ENCODE results near the gene SLC25A26.
"Not testable (repeated sequence)": the region's sequence is repeated elsewhere in the genome, so short reads cannot be mapped to it uniquely, and the experiment has no call there.

SLC25A26 gene

GRCh38 chr3:66306991-66307390 is 86.2 kb downstream of the SLC25A26 start:
- H3K4me1 ChIP-seq (ENCODE audit: control insufficient read depth, insufficient read depth, low read length); H3K9ac ChIP-seq (ENCODE audit: low read length in 2 of 2); H3K27me3 ChIP-seq (ENCODE audit: control insufficient read depth in 1 of 2, insufficient read depth in 2 of 2, low read length in 2 of 2); H3K27ac ChIP-seq (ENCODE audit: low read length); H3K36me3 ChIP-seq (ENCODE audit: control insufficient read depth in 2 of 2, insufficient read depth in 2 of 2, low read length in 2 of 2); H3K9me3 ChIP-seq (ENCODE audit: control insufficient read depth in 2 of 2, low read length in 2 of 2); H3K4me3 ChIP-seq (ENCODE audit: low read length in 2 of 2): not testable (repeated sequence)

- no peaks in the 10 kb centered on the region for H3K27me3 ChIP-seq (ENCODE audit: control insufficient read depth in 1 of 2, insufficient read depth in 2 of 2, low read length in 2 of 2)
- H3K4me3 ChIP-seq (ENCODE audit: low read length in 2 of 2), result no peak overlapping the region
- no peaks in the 10 kb centered on the region for H3K4me1 ChIP-seq (ENCODE audit: control insufficient read depth, insufficient read depth, low read length)
- H3K9me3 ChIP-seq (ENCODE audit: control insufficient read depth in 2 of 2, low read length in 2 of 2), result no peaks in the 10 kb centered on the region
- H3K36me3 ChIP-seq (ENCODE audit: control insufficient read depth in 2 of 2, insufficient read depth in 2 of 2, low read length in 2 of 2), result no peaks in the 10 kb centered on the region
- no peak overlapping the region for H3K9ac ChIP-seq (ENCODE audit: low read length in 2 of 2)
- no peak overlapping the region for H3K27ac ChIP-seq (ENCODE audit: low read length)
Observed at GRCh38 chr3:66312039-66312438, 91.2 kb downstream of the SLC25A26 start.

- Histone ChIP-seq H3K27ac (ENCODE audit: low read length) (no peak overlapping the region), H3K4me3 (ENCODE audit: low read length in 2 of 2) (no peak overlapping the region), H3K9me3 (ENCODE audit: control insufficient read depth in 2 of 2, low read length in 2 of 2) (no peaks in the 10 kb centered on the region), H3K36me3 (ENCODE audit: control insufficient read depth in 2 of 2, insufficient read depth in 2 of 2, low read length in 2 of 2) (no peaks in the 10 kb centered on the region), H3K4me1 (ENCODE audit: control insufficient read depth, insufficient read depth, low read length) (no peaks in the 10 kb centered on the region), H3K9ac (ENCODE audit: low read length in 2 of 2) (no peak overlapping the region), H3K27me3 (ENCODE audit: control insufficient read depth in 1 of 2, insufficient read depth in 2 of 2, low read length in 2 of 2) (no peaks in the 10 kb centered on the region)
Observed at GRCh38 chr3:66314455-66314854, 93.7 kb downstream of the SLC25A26 start.

DNA sequence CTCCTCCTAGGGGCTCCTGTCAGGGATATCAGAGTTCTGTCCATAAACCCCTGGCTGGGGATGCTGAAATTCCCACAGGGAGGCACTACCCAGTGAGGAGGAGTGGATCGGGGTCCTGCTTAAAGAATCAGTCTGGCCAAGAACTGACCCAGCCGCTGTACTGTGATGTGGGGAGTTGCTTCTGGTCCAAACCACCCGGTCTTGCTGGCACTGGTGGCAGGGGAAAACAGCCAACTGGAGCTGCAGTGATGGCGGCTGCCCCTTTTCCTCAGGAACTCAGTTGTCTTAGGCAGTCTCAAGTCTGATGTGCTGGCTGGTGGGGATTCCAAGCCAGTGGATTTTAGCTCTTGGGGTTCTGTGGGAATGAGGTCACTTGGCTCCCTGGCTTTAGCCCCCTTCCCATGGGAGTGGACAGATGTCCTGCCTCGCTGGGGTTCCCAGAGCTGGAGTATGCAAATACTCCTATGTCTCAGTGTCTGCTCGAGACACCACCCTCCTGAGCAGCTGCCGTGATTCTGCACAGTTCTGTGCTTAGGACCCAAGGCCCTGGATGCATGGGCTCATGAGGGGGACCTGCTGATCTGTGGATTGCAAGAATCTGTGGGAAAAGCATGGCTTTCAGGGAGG is 97.1 kb downstream of the SLC25A26 start:
- Histone ChIP-seq H3K9me3 (ENCODE audit: control insufficient read depth in 2 of 2, low read length in 2 of 2) (no peaks in the 10 kb centered on the region), H3K27me3 (ENCODE audit: control insufficient read depth in 1 of 2, insufficient read depth in 2 of 2, low read length in 2 of 2) (no peaks in the 10 kb centered on the region), H3K4me3 (ENCODE audit: low read length in 2 of 2) (no peak overlapping the region), H3K27ac (ENCODE audit: low read length) (no peak overlapping the region), H3K9ac (ENCODE audit: low read length in 2 of 2) (no peak overlapping the region), H3K36me3 (ENCODE audit: control insufficient read depth in 2 of 2, insufficient read depth in 2 of 2, low read length in 2 of 2) (no peaks in the 10 kb centered on the region), H3K4me1 (ENCODE audit: control insufficient read depth, insufficient read depth, low read length) (no peaks in the 10 kb centered on the region)

- Histone ChIP-seq H3K27ac (ENCODE audit: low read length) (no peak overlapping the region), H3K4me1 (ENCODE audit: control insufficient read depth, insufficient read depth, low read length) (peaks cover 3% of the 10 kb centered on the region), H3K4me3 (ENCODE audit: low read length in 2 of 2) (no peak overlapping the region), H3K9ac (ENCODE audit: low read length in 2 of 2) (no peak overlapping the region), H3K9me3 (ENCODE audit: control insufficient read depth in 2 of 2, low read length in 2 of 2) (no peaks in the 10 kb centered on the region), H3K36me3 (ENCODE audit: control insufficient read depth in 2 of 2, insufficient read depth in 2 of 2, low read length in 2 of 2) (no peaks in the 10 kb centered on the region), H3K27me3 (ENCODE audit: control insufficient read depth in 1 of 2, insufficient read depth in 2 of 2, low read length in 2 of 2) (no peaks in the 10 kb centered on the region)
Observed at GRCh38 chr3:66320390-66320789, 99.6 kb downstream of the SLC25A26 start.

- Histone ChIP-seq H3K9ac (ENCODE audit: low read length in 2 of 2) (no peak overlapping the region), H3K27me3 (ENCODE audit: control insufficient read depth in 1 of 2, insufficient read depth in 2 of 2, low read length in 2 of 2) (no peaks in the 10 kb centered on the region), H3K36me3 (ENCODE audit: control insufficient read depth in 2 of 2, insufficient read depth in 2 of 2, low read length in 2 of 2) (no peaks in the 10 kb centered on the region), H3K9me3 (ENCODE audit: control insufficient read depth in 2 of 2, low read length in 2 of 2) (no peaks in the 10 kb centered on the region), H3K4me1 (ENCODE audit: control insufficient read depth, insufficient read depth, low read length) (peaks cover 3% of the 10 kb centered on the region), H3K4me3 (ENCODE audit: low read length in 2 of 2) (no peak overlapping the region), H3K27ac (ENCODE audit: low read length) (no peak overlapping the region)
Observed at GRCh38 chr3:66322436-66322835, 101.6 kb downstream of the SLC25A26 start.

DNA sequence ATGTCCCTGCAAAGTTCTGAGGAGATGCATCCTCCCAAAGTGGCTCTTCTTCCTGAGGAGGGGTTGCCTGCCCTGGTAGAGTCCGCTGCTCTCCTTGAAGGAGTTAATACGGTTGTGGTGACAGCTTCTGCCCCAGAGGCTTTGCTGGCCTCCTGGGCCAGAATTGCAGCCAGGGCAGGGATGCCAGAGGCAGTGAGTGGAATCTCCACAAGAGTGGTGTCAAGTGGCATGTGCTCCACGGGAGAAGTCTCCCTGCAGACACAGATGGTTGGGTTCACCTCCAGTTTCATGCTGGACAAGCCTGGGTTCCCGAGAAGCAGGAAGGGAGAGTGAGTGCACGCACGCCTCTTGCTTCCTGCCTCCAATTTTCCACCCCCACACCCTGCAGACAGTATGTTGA is 105.5 kb downstream of the SLC25A26 start:
- H3K36me3 ChIP-seq (ENCODE audit: control insufficient read depth in 2 of 2, insufficient read depth in 2 of 2, low read length in 2 of 2), result no peaks in the 10 kb centered on the region
- no peaks in the 10 kb centered on the region for H3K27me3 ChIP-seq (ENCODE audit: control insufficient read depth in 1 of 2, insufficient read depth in 2 of 2, low read length in 2 of 2)
- peaks cover 3% of the 10 kb centered on the region for H3K4me1 ChIP-seq (ENCODE audit: control insufficient read depth, insufficient read depth, low read length)
- H3K4me3 ChIP-seq (ENCODE audit: low read length in 2 of 2), result no peak overlapping the region
- H3K9ac ChIP-seq (ENCODE audit: low read length in 2 of 2), result no peak overlapping the region
- no peaks in the 10 kb centered on the region for H3K9me3 ChIP-seq (ENCODE audit: control insufficient read depth in 2 of 2, low read length in 2 of 2)
- no peak overlapping the region for H3K27ac ChIP-seq (ENCODE audit: low read length)

- H3K9me3 ChIP-seq (ENCODE audit: control insufficient read depth in 2 of 2, low read length in 2 of 2), result no peaks in the 10 kb centered on the region
- no peak overlapping the region for H3K9ac ChIP-seq (ENCODE audit: low read length in 2 of 2)
- H3K4me3 ChIP-seq (ENCODE audit: low read length in 2 of 2), result no peak overlapping the region
Observed at GRCh38 chr3:66335671-66336070, 114.9 kb downstream of the SLC25A26 start.

DNA sequence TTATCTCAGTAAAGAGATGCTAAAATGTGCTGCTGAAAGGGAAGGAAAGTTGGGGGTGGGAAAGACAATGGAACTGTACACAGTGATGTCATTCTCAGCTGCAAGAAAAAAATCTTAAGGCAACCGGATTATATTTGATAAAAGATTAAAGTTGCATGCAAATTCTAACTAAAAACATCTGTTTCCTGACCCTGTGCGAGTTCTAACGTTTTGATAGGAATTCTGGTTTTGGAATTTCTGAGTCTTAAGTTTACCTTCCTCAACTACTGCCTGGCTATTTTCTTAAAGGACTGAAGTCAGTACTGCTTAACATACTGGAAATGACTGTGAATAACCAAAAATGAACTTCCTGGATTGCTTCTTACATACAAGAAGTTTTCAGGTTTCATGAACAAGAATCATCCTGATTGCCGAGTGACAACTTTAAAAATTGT is 115.5 kb downstream of the SLC25A26 start:
- no peaks in the 10 kb centered on the region for H3K9me3 ChIP-seq (ENCODE audit: control insufficient read depth in 2 of 2, low read length in 2 of 2)
- H3K36me3 ChIP-seq (ENCODE audit: control insufficient read depth in 2 of 2, insufficient read depth in 2 of 2, low read length in 2 of 2), result no peaks in the 10 kb centered on the region
- H3K27ac ChIP-seq (ENCODE audit: low read length), result no peak overlapping the region
- H3K4me1 ChIP-seq (ENCODE audit: control insufficient read depth, insufficient read depth, low read length), result no peaks in the 10 kb centered on the region
- H3K9ac ChIP-seq (ENCODE audit: low read length in 2 of 2), result no peak overlapping the region
- H3K4me3 ChIP-seq (ENCODE audit: low read length in 2 of 2), result no peak overlapping the region
- no peaks in the 10 kb centered on the region for H3K27me3 ChIP-seq (ENCODE audit: control insufficient read depth in 1 of 2, insufficient read depth in 2 of 2, low read length in 2 of 2)

More at GRCh38 chr3:66335671-66336070, 114.9 kb downstream of the SLC25A26 start:
- Histone ChIP-seq H3K27me3 (ENCODE audit: control insufficient read depth in 1 of 2, insufficient read depth in 2 of 2, low read length in 2 of 2) (no peaks in the 10 kb centered on the region), H3K27ac (ENCODE audit: low read length) (no peak overlapping the region), H3K4me1 (ENCODE audit: control insufficient read depth, insufficient read depth, low read length) (no peaks in the 10 kb centered on the region), H3K36me3 (ENCODE audit: control insufficient read depth in 2 of 2, insufficient read depth in 2 of 2, low read length in 2 of 2) (no peaks in the 10 kb centered on the region)

- Histone ChIP-seq H3K9ac (ENCODE audit: low read length in 2 of 2) (no peak overlapping the region), H3K9me3 (ENCODE audit: control insufficient read depth in 2 of 2, low read length in 2 of 2) (no peaks in the 10 kb centered on the region), H3K4me3 (ENCODE audit: low read length in 2 of 2) (no peak overlapping the region), H3K4me1 (ENCODE audit: control insufficient read depth, insufficient read depth, low read length) (no peaks in the 10 kb centered on the region), H3K36me3 (ENCODE audit: control insufficient read depth in 2 of 2, insufficient read depth in 2 of 2, low read length in 2 of 2) (no peaks in the 10 kb centered on the region), H3K27me3 (ENCODE audit: control insufficient read depth in 1 of 2, insufficient read depth in 2 of 2, low read length in 2 of 2) (no peaks in the 10 kb centered on the region), H3K27ac (ENCODE audit: low read length) (no peak overlapping the region)
Observed at GRCh38 chr3:66338927-66339326, 118.1 kb downstream of the SLC25A26 start.

DNA sequence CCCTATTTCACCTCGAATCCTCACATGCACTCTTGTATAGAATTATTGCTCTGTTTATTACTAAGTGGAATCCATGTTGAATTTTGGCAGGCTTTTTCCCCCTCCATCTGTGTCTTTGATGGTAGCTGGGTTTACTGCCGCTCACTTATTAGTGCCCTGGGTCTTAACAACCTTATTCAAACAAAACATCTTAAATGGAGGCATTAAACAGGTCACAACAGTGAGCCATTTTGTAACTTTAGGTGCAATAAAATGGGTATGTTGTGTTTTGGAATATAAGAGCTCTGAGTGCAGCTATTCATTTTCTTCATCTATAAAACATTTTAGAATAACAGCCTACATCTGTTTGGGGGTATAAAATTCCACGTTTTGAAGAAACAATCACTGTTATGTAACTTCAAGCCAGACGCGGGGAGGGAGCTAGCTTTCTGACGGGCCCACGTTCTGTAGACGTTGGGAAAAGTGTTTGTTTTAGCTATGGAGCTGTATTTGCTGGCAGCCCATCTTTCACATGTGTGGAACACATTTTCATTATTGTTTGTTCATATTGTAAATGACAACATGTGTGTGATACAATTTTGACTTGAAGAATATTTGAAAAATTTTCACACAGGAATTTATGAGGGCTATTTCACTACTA is 122.0 kb downstream of the SLC25A26 start:
- Histone ChIP-seq H3K9ac (ENCODE audit: low read length in 2 of 2) (no peak overlapping the region), H3K4me1 (ENCODE audit: control insufficient read depth, insufficient read depth, low read length) (no peaks in the 10 kb centered on the region), H3K27ac (ENCODE audit: low read length) (no peak overlapping the region), H3K27me3 (ENCODE audit: control insufficient read depth in 1 of 2, insufficient read depth in 2 of 2, low read length in 2 of 2) (no peaks in the 10 kb centered on the region), H3K9me3 (ENCODE audit: control insufficient read depth in 2 of 2, low read length in 2 of 2) (no peaks in the 10 kb centered on the region), H3K36me3 (ENCODE audit: control insufficient read depth in 2 of 2, insufficient read depth in 2 of 2, low read length in 2 of 2) (peaks cover 0 to 4% of the 10 kb centered on the region in 2 donors), H3K4me3 (ENCODE audit: low read length in 2 of 2) (no peak overlapping the region)
